GM12878 (cell line): ENCODE results near the gene TSPAN31. TPM values are rescaled to one million over a fixed set of nuclear protein-coding genes. Genes with fewer than 3 reads are reported as not detected.

Source experiments
- ATAC-seq: fragments of 200-7000 bp; cut with Tn5 transposase; 3 replicates; pipeline ENCODE4 v1.9.1; 2020; ENCODE audit warnings: mild to moderate bottlenecking, moderate library complexity
- BruUV-seq: library from RNA; stranded (reverse); fragments of 400-500 nt; replicated peaks from 2 replicates; lab custom pipeline; 2021; lab: Mats Ljungman, UMichigan
- CTCF ChIA-PET: fragments of 300-600 bp; sonication (Branson Sonifier 250); formaldehyde crosslinking; extraction: SDS; loops from one replicate; lab custom pipeline; 2021; ENCODE audit warnings: inconsistent platforms; lab: Yijun Ruan, JAX
- POLR2A ChIA-PET: fragments of 350-600 bp; formaldehyde crosslinking; extraction: SDS; loops from one replicate; lab custom pipeline; 2021; ENCODE audit warnings: inconsistent platforms; lab: Charles Lee
- RAD21 ChIA-PET: fragments of 300-600 bp; sonication (Branson Sonifier 250); formaldehyde crosslinking; loops from one replicate; lab custom pipeline; 2023; ENCODE audit warnings: antibody characterized with exemption; ENCODE audit not compliant: unreplicated experiment; lab: Charles Lee
- SMC1A ChIA-PET: fragments of 300-600 bp; sonication (Branson Sonifier 250); formaldehyde crosslinking; loops from one replicate; lab custom pipeline; 2023; ENCODE audit not compliant: unreplicated experiment, uncharacterized antibody; lab: Charles Lee
- DNase-seq: peaks from one replicate; pipeline ENCODE4 v3.0.0-alpha.2; 2011; ENCODE audit warnings: low read depth, low spot score
- FAIRE-seq: peaks from 3 replicates; lab custom pipeline; 2011; peaks lifted over from hg19 to GRCh38; lab: Jason Lieb, UNC
- H2AFZ ChIP-seq: 2 replicates; pipeline ENCODE4 v1.6.0; 2011; ENCODE audit warnings: low read depth, low read length, control low read depth; ENCODE audit not compliant: control insufficient read depth
- H3K27ac ChIP-seq: 2 replicates; pipeline ENCODE4 v1.5.1; 2011; ENCODE audit warnings: control low read depth; ENCODE audit not compliant: control insufficient read depth, insufficient read depth
- H3K27me3 ChIP-seq, 2 experiments: replicated peaks in 1 of 2; 2 replicates each; pipeline versions ENCODE4 v1.6.0 to v1.6.1; 2011; ENCODE audit warnings: low read length in 1 of 2; ENCODE audit not compliant: control insufficient read depth in 2 of 2, insufficient read depth in 2 of 2
- H3K36me3 ChIP-seq, 2 experiments: 2 replicates each; pipeline ENCODE4 v1.5.1; 2011; ENCODE audit warnings: low read length in 1 of 2; ENCODE audit not compliant: control insufficient read depth in 2 of 2, insufficient read depth in 2 of 2
- H3K4me1 ChIP-seq: 2 replicates; pipeline ENCODE4 v1.6.1; 2011; ENCODE audit warnings: mild to moderate bottlenecking, low read length, moderate library complexity, mixed read lengths; ENCODE audit not compliant: control insufficient read depth, insufficient read depth
- H3K4me2 ChIP-seq: 2 replicates; pipeline ENCODE4 v1.6.0; 2011; ENCODE audit warnings: control low read depth; ENCODE audit not compliant: control insufficient read depth, insufficient read depth
- H3K4me3 ChIP-seq: fragments of 200-600 bp; sonication (generic); 2 replicates; pipeline ENCODE4 v1.5.1; 2016
- H3K79me2 ChIP-seq: 2 replicates; pipeline ENCODE4 v1.6.0; 2011; ENCODE audit warnings: low read length; ENCODE audit not compliant: control insufficient read depth, insufficient read depth
- H3K9ac ChIP-seq: 2 replicates; pipeline ENCODE4 v1.8.0; 2011; ENCODE audit warnings: low read length, control low read depth, mixed read lengths; ENCODE audit not compliant: control insufficient read depth, insufficient read depth
- H3K9me3 ChIP-seq: replicated peaks from 3 replicates; pipeline ENCODE4 v1.5.1; 2011; ENCODE audit warnings: mild to moderate bottlenecking, low read length; ENCODE audit not compliant: control insufficient read depth, insufficient read depth
- H4K20me1 ChIP-seq: 2 replicates; pipeline ENCODE4 v1.6.0; 2011; ENCODE audit not compliant: control insufficient read depth, insufficient read depth
- CEBPB ChIP-seq, 2 experiments: fragments of 150-350 bp in 1 of 2; IDR thresholded peaks; 2 replicates each; pipeline ENCODE4 v1.6.1; 2012 to 2014; ENCODE audit warnings: low read depth in 2 of 2, low read length in 2 of 2, borderline replicate concordance in 1 of 2, inconsistent platforms in 1 of 2
- CHD1 ChIP-seq: IDR thresholded peaks from 2 replicates; pipeline ENCODE4 v1.6.1; 2012; ENCODE audit warnings: low read depth, low read length, improper control_type of control experiment
- CREB1 ChIP-seq: IDR thresholded peaks from 2 replicates; pipeline ENCODE4 v1.6.1; 2012; ENCODE audit warnings: low read depth, mild to moderate bottlenecking, inconsistent platforms
- HDAC6 ChIP-seq: fragments of 200-600 bp; sonication (generic); IDR thresholded peaks from one replicate; pipeline ENCODE4 v1.8.0; 2017; ENCODE audit warnings: antibody characterized with exemption; ENCODE audit not compliant: unreplicated experiment
- IRF4 ChIP-seq: IDR thresholded peaks from 2 replicates; pipeline ENCODE4 v1.6.1; 2011; ENCODE audit warnings: low read depth, low read length
- IRF5 ChIP-seq: fragments of 450-650 bp; IDR thresholded peaks from 2 replicates; pipeline ENCODE4 v1.6.1; 2017; ENCODE audit warnings: borderline replicate concordance
- MTA3 ChIP-seq: IDR thresholded peaks from 2 replicates; pipeline ENCODE4 v1.6.1; 2012; ENCODE audit warnings: low read length, inconsistent platforms, borderline replicate concordance
- MYB ChIP-seq: fragments of 150-350 bp; IDR thresholded peaks from 2 replicates; pipeline ENCODE4 v1.6.1; 2014; ENCODE audit warnings: mild to moderate bottlenecking, low read depth, low read length, borderline replicate concordance
- NRF1 ChIP-seq: conservative IDR thresholded peaks from 2 replicates; pipeline ENCODE4 v1.6.1; 2011; ENCODE audit warnings: mild to moderate bottlenecking, low read depth, low read length, improper control_type of control experiment
- POLR2A ChIP-seq: IDR thresholded peaks from 2 replicates; pipeline ENCODE4 v1.6.1; 2011; ENCODE audit warnings: low read depth, mild to moderate bottlenecking, low read length
- POLR2AphosphoS5 ChIP-seq: IDR thresholded peaks from 2 replicates; pipeline ENCODE4 v1.6.1; 2011; ENCODE audit warnings: mild to moderate bottlenecking, low read length, inconsistent platforms
- SREBF1 ChIP-seq: IDR thresholded peaks from 2 replicates; pipeline ENCODE4 v1.6.1; 2012; ENCODE audit warnings: mild to moderate bottlenecking, low read length
- SRF ChIP-seq, 2 experiments: IDR thresholded peaks; 2 replicates each; pipeline ENCODE4 v1.6.1; 2011; ENCODE audit warnings: low read depth in 2 of 2, low read length in 2 of 2, mild to moderate bottlenecking in 1 of 2, moderate library complexity in 1 of 2
- TAF1 ChIP-seq: IDR thresholded peaks from 2 replicates; pipeline ENCODE4 v1.6.1; 2011; ENCODE audit warnings: mild to moderate bottlenecking, low read depth, low read length, borderline replicate concordance
- TCF7 ChIP-seq: IDR thresholded peaks from 2 replicates; pipeline ENCODE4 v1.6.1; 2014; ENCODE audit warnings: antibody characterized with exemption, borderline replicate concordance
- WGBS: methylation state at CpG from one replicate; pipeline ENCODE4 v1.1.6; 2016; ENCODE audit warnings: low lambda C conversion rate; ENCODE audit not compliant: insufficient replicate concordance, insufficient coverage; ENCODE audit errors: missing lambda C conversion rate; 5-methylcytosine and 5-hydroxymethylcytosine counted together
- in situ Hi-C: fragments of 300-500 bp; cut with MboI; formaldehyde crosslinking; loops from 9 replicates; pipeline ENCODE4 v1.14.3; 2018; ENCODE audit warnings: mixed read lengths
- intact Hi-C: fragments of 100-400 bp; cut with micrococcal nuclease; formaldehyde crosslinking; loops from one replicate; pipeline ENCODE4 v1.14.2; 2022; ENCODE audit not compliant: unreplicated experiment
- polyA plus RNA-seq, 11 experiments: library from polyadenylated mRNA; depleted of rRNA in 4 of 11; unstranded in 6 of 11; stranded (reverse) in 5 of 11; fragments of >200 nt; fragmentation: Nextera tagmentation in 4 of 11; fragmentation: Illumina TruSeq in 1 of 11; extraction: Ambion mirVana in 4 of 11; extraction: Trizol in 1 of 11; gene quantifications; 1 replicate in 1 of 11; 2 replicates in 10 of 11; pipeline versions ENCODE4 v1.2.1 to v1.2.3, GENCODE V29; 2011 to 2016; ENCODE audit warnings: inconsistent platforms in 2 of 11, missing spikeins in 2 of 11, low read depth in 1 of 11
- total RNA-seq, 4 experiments: library from RNA; depleted of rRNA in 3 of 4; stranded (reverse); fragments of >200 nt in 3 of 4; fragmentation: Illumina TruSeq in 1 of 4; extraction: Trizol in 1 of 4; gene quantifications; 2 replicates each; pipeline versions ENCODE4 v1.2.1 to v1.2.3, GENCODE V29; 2013 to 2021
- TF ChIP-seq, protein P1 (sequence below): fragments of 450-650 bp; IDR thresholded peaks from 2 replicates; pipeline ENCODE4 v1.6.1; 2018; ENCODE audit warnings: mild to moderate bottlenecking, low read depth, moderate library complexity; ENCODE audit not compliant: partially characterized antibody
- TF ChIP-seq, protein P2 (sequence below): IDR thresholded peaks from 2 replicates; pipeline ENCODE4 v1.6.1; 2011; ENCODE audit warnings: borderline replicate concordance, low read depth, mild to moderate bottlenecking, moderate library complexity, low read length; ENCODE audit not compliant: insufficient read depth, poor library complexity, severe bottlenecking
- TF ChIP-seq, protein P3 (sequence below): fragments of 450-650 bp; IDR thresholded peaks from 2 replicates; pipeline ENCODE4 v1.6.1; 2016; ENCODE audit warnings: mild to moderate bottlenecking

TSPAN31 gene
- total and polyA plus RNA-seq, 10 of the 15 experiments (the other 5 are each of a cell fraction or from before 2014, with no cell fraction given), result 11.8 to 32.2 (median 24.7) TPM

GRCh38 chr12:57739387-57739786, 5.5 kb upstream of the TSPAN31 start:
- peaks cover 18% of the 10 kb centered on the region for H3K79me2 ChIP-seq
- H4K20me1 ChIP-seq, result no peaks in the 10 kb centered on the region
- no peak overlapping the region for H3K4me3 ChIP-seq
- intact Hi-C loops (no loop called here), in situ Hi-C loops (no loop called here)
- ChIA-PET SMC1A (no interaction called here), RAD21 (no interaction called here), CTCF (interaction anchor here (3.8 kb wide), 1 partner anchor 155 kb away, joined by 22 read pairs; no protein-coding TSS in a partner anchor), POLR2A (interaction anchor here (0.9 kb wide), 1 partner anchor 12 kb away, joined by 4 read pairs; the partner anchor contains the start of gene CDK4)
- no peaks in the 10 kb centered on the region for H3K9me3 ChIP-seq
- TF ChIP-seq CEBPB (IDR thresholded peaks at IDR 0.05; ENCODE audit: borderline replicate concordance in 1 of 2, low read depth in 2 of 2, low read length in 2 of 2) (no peak), MYB (no peak), SRF (IDR thresholded peaks at IDR 0.05; ENCODE audit: low read depth in 2 of 2, low read length in 2 of 2) (no peak), IRF5 (no peak), CREB1 (no peak), CHD1 (no peak), TCF7 (no peak), HDAC6 (no peak), TAF1 (no peak), MTA3 (no peak), NRF1 (no peak), SREBF1 (no peak), POLR2A (no peak), IRF4 (no peak), POLR2AphosphoS5 (no peak)
- TF ChIP-seq, protein P1, sequence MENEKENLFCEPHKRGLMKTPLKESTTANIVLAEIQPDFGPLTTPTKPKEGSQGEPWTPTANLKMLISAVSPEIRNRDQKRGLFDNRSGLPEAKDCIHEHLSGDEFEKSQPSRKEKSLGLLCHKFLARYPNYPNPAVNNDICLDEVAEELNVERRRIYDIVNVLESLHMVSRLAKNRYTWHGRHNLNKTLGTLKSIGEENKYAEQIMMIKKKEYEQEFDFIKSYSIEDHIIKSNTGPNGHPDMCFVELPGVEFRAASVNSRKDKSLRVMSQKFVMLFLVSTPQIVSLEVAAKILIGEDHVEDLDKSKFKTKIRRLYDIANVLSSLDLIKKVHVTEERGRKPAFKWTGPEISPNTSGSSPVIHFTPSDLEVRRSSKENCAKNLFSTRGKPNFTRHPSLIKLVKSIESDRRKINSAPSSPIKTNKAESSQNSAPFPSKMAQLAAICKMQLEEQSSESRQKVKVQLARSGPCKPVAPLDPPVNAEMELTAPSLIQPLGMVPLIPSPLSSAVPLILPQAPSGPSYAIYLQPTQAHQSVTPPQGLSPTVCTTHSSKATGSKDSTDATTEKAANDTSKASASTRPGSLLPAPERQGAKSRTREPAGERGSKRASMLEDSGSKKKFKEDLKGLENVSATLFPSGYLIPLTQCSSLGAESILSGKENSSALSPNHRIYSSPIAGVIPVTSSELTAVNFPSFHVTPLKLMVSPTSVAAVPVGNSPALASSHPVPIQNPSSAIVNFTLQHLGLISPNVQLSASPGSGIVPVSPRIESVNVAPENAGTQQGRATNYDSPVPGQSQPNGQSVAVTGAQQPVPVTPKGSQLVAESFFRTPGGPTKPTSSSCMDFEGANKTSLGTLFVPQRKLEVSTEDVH, result no peak
- TF ChIP-seq, protein P2, sequence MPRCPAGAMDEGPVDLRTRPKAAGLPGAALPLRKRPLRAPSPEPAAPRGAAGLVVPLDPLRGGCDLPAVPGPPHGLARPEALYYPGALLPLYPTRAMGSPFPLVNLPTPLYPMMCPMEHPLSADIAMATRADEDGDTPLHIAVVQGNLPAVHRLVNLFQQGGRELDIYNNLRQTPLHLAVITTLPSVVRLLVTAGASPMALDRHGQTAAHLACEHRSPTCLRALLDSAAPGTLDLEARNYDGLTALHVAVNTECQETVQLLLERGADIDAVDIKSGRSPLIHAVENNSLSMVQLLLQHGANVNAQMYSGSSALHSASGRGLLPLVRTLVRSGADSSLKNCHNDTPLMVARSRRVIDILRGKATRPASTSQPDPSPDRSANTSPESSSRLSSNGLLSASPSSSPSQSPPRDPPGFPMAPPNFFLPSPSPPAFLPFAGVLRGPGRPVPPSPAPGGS, result no peak
- TF ChIP-seq, protein P3, sequence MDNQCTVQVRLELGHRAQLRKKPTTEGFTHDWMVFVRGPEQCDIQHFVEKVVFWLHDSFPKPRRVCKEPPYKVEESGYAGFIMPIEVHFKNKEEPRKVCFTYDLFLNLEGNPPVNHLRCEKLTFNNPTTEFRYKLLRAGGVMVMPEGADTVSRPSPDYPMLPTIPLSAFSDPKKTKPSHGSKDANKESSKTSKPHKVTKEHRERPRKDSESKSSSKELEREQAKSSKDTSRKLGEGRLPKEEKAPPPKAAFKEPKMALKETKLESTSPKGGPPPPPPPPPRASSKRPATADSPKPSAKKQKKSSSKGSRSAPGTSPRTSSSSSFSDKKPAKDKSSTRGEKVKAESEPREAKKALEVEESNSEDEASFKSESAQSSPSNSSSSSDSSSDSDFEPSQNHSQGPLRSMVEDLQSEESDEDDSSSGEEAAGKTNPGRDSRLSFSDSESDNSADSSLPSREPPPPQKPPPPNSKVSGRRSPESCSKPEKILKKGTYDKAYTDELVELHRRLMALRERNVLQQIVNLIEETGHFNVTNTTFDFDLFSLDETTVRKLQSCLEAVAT, result no peak
- WGBS, result 92% methylated on average over 7 of the region's 7 CpGs
- no peak overlapping the region for H2AFZ ChIP-seq
- peaks cover 18% of the 10 kb centered on the region for H3K4me1 ChIP-seq
- H3K9ac ChIP-seq, result no peak overlapping the region
- no peak for ATAC-seq
- no peak for DNase-seq
- no TSS peak for BruUV-seq
- H3K27me3 ChIP-seq, result no peaks in the 10 kb centered on the region
- no peaks in the 10 kb centered on the region; a peak in 1 of 4 replicates for H3K36me3 ChIP-seq
- no peak overlapping the region for H3K4me2 ChIP-seq
- no peak for FAIRE-seq
- no peak overlapping the region for H3K27ac ChIP-seq
